GM12892 (cell line): ENCODE results near the gene LY6G6C.

Source experiments
- POLR2A ChIP-seq: IDR thresholded peaks from 2 replicates; pipeline ENCODE4 v1.6.1; 2011; ENCODE audit warnings: low read depth, low read length, control low read depth
- POLR2AphosphoS5 ChIP-seq: IDR thresholded peaks from 2 replicates; pipeline ENCODE4 v1.6.1; 2011; ENCODE audit warnings: low read depth, low read length, control low read depth
- TAF1 ChIP-seq: IDR thresholded peaks from 2 replicates; pipeline ENCODE4 v1.6.1; 2011; ENCODE audit warnings: low read depth, mild to moderate bottlenecking, control low read depth, low read length, borderline replicate concordance

GRCh38 chr6:31762878-31763618 lies 41.5 kb upstream of the LY6G6C start:
- no peak for TF ChIP-seq POLR2A
- TF ChIP-seq POLR2AphosphoS5, result no peak
- no peak for TF ChIP-seq TAF1
